Mucosa of rectum (tissue), 2 donors: ENCODE data around the gene APBA2.
"Not testable (repeated sequence)": the region's sequence is repeated elsewhere in the genome, so short reads cannot be mapped to it uniquely, and the experiment has no call there.

Source experiments
- H3K27ac ChIP-seq, 2 donors: one replicate each; pipeline ENCODE4 v1.7.0; 2013; ENCODE audit warnings: inconsistent platforms in 2 of 2, low read depth in 2 of 2, low read length in 2 of 2
- H3K27me3 ChIP-seq, 2 donors: one replicate each; pipeline ENCODE4 v1.7.0; 2013; ENCODE audit warnings: low read length in 2 of 2; ENCODE audit not compliant: control insufficient read depth in 2 of 2, insufficient read depth in 2 of 2
- H3K36me3 ChIP-seq, 2 donors: one replicate each; pipeline ENCODE4 v1.7.0; 2013; ENCODE audit warnings: low read length in 2 of 2; ENCODE audit not compliant: control insufficient read depth in 2 of 2, insufficient read depth in 2 of 2
- H3K4me1 ChIP-seq, 2 donors: one replicate each; pipeline ENCODE4 v1.7.0; 2013; ENCODE audit warnings: low read length in 2 of 2, mild to moderate bottlenecking in 1 of 2; ENCODE audit not compliant: control insufficient read depth in 2 of 2, insufficient read depth in 2 of 2
- H3K4me3 ChIP-seq, 2 donors: one replicate each; pipeline ENCODE4 v1.7.0; 2013; ENCODE audit warnings: low read length in 2 of 2
- H3K9ac ChIP-seq, 2 donors: one replicate each; pipeline ENCODE4 v1.7.0; 2013; ENCODE audit warnings: low read length in 2 of 2, low read depth in 1 of 2, mild to moderate bottlenecking in 1 of 2
- H3K9me3 ChIP-seq, 2 donors: one replicate each; pipeline ENCODE4 v1.7.0; 2013; ENCODE audit warnings: low read length in 2 of 2; ENCODE audit not compliant: control insufficient read depth in 2 of 2
- donor health status: healthy.
- donor health status: Normal muscosa, but diverticular disease.

Gene APBA2

GRCh38 chr15:29018120-29018805 is 132.5 kb downstream of the APBA2 start:
- Histone ChIP-seq H3K4me3 (no peak overlapping the region), H3K36me3 (no peaks in the 10 kb centered on the region), H3K9ac (no peak overlapping the region), H3K4me1 (no peaks in the 10 kb centered on the region), H3K9me3 (no peaks in the 10 kb centered on the region), H3K27me3 (no peaks in the 10 kb centered on the region), H3K27ac (no peak overlapping the region)

- H3K27ac ChIP-seq, result no peak overlapping the region
- H3K4me1 ChIP-seq, result no peaks in the 10 kb centered on the region
- H3K4me3 ChIP-seq, result no peak overlapping the region
- H3K36me3 ChIP-seq, result no peaks in the 10 kb centered on the region
- H3K27me3 ChIP-seq, result no peaks in the 10 kb centered on the region
- no peaks in the 10 kb centered on the region for H3K9me3 ChIP-seq
- H3K9ac ChIP-seq, result no peak overlapping the region
Observed at GRCh38 chr15:29018995-29019976, 133.5 kb downstream of the APBA2 start.

DNA sequence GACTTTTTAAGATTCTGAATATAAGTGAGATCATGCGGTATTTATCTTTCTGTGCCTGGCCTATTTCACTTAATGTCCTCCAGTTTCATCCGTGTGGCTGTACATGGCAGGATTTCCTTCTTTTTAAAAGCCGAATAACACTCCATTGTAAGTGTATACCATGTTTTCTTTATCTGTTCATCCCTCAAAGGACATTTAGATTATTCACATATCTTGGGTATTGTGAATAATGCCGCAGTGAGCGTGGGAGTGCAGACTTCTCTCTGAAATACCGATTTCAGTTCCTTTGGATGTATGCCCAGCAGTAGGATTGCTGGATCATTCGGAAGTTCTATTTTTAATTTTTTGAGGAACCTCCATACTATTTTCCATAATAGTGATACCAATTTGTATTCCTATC is 136.1 kb downstream of the APBA2 start:
- no peak overlapping the region for H3K27ac ChIP-seq
- no peaks in the 10 kb centered on the region for H3K9me3 ChIP-seq
- H3K4me3 ChIP-seq, result no peak overlapping the region
- H3K9ac ChIP-seq, result no peak overlapping the region
- H3K27me3 ChIP-seq, result no peaks in the 10 kb centered on the region
- H3K36me3 ChIP-seq, result no peaks in the 10 kb centered on the region
- H3K4me1 ChIP-seq, result no peaks in the 10 kb centered on the region

- H3K27ac ChIP-seq, result no peak overlapping the region
- H3K4me3 ChIP-seq, result no peak overlapping the region
- no peaks in the 10 kb centered on the region for H3K9me3 ChIP-seq
- no peak overlapping the region for H3K9ac ChIP-seq
- H3K36me3 ChIP-seq, result no peaks in the 10 kb centered on the region
- H3K27me3 ChIP-seq, result no peaks in the 10 kb centered on the region
- H3K4me1 ChIP-seq, result no peaks in the 10 kb centered on the region
Observed at GRCh38 chr15:29024662-29025061, 138.9 kb downstream of the APBA2 start.

DNA sequence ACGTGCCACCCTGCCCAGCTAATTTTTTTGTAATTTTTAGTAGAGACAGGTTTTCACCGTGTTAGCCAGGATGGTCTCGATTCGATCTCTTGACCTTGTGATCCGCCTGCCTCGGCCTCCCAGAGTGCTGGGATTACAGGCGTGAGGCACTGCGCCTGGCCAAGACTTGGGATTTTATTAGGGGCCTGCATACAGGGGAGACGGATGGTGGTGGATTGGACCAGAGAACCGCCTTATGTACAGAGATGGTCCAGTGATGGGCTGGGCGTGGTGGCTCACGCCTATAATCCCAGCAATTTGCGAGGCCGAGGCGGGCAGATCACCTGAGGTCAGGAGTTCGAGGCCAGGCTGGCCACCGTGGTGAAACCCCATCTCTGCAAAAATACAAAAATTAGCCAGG is 139.6 kb downstream of the APBA2 start:
- H3K9ac ChIP-seq, H3K27me3 ChIP-seq, H3K36me3 ChIP-seq, H3K4me3 ChIP-seq, H3K27ac ChIP-seq, H3K4me1 ChIP-seq, H3K9me3 ChIP-seq: not testable (repeated sequence)

GRCh38 chr15:29028158-29028557 is 142.4 kb downstream of the APBA2 start:
- H3K36me3 ChIP-seq, H3K4me1 ChIP-seq, H3K4me3 ChIP-seq, H3K27ac ChIP-seq, H3K27me3 ChIP-seq, H3K9ac ChIP-seq, H3K9me3 ChIP-seq: not testable (repeated sequence)

DNA sequence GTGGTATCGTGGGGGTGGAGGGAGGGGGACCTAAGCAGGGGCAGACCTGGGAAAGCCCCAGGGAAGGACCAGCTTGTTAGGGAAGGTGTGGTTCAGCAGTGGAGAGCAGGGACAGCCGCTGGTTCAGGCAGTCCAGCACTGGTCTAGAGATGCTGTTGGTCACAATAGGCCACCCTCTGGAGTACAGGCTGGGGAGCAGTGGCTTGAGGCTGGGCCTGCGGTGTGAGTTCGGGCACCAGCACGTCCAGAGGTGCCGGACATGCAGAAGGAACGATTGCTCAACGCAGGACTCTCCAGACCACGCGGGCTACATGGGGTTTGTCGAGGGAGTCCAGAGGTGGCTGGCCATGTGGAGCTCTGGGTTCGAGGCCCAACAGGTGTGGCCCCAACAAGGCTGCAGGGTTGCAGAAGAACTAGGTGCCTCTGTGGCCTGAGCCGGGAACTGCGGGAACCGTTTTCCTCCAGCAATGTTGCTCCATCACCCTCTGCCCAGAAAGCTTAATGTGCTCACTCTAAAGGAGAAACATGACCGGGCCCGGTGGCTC is 143.9 kb downstream of the APBA2 start:
- Histone ChIP-seq H3K36me3 (no peaks in the 10 kb centered on the region), H3K4me1 (no peaks in the 10 kb centered on the region), H3K27ac (no peak overlapping the region), H3K9me3 (no peaks in the 10 kb centered on the region), H3K27me3 (no peaks in the 10 kb centered on the region), H3K9ac (no peak overlapping the region), H3K4me3 (no peak overlapping the region)

- no peak overlapping the region for H3K27ac ChIP-seq
- no peaks in the 10 kb centered on the region for H3K27me3 ChIP-seq
- no peaks in the 10 kb centered on the region for H3K4me1 ChIP-seq
- H3K4me3 ChIP-seq, result no peak overlapping the region
- H3K9ac ChIP-seq, result no peak overlapping the region
- H3K36me3 ChIP-seq, result no peaks in the 10 kb centered on the region
- no peaks in the 10 kb centered on the region for H3K9me3 ChIP-seq
Observed at GRCh38 chr15:29031502-29032228, 145.9 kb downstream of the APBA2 start.

DNA sequence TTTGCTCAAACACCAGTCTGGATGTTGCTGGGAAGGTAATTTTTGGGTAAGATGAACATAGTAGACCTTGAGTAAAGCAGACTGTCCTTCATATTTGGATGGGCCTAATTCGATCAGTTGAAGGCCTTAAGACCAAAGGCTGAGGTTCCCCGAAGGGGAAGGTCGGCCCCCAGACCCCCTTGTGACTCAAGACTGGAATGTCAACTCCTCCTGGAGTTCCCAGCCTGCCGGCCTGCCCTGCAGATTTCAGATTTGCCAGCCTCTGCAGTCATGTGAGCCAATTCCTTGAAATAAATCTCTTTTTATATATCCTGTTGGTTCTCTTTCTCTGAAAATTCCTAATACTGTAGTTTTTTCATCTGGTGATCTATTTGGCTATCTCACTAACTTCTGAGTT is 146.5 kb downstream of the APBA2 start:
- Histone ChIP-seq H3K4me3 (no peak overlapping the region), H3K4me1 (no peaks in the 10 kb centered on the region), H3K27ac (no peak overlapping the region)

GRCh38 chr15:29032751-29033150 is 147.0 kb downstream of the APBA2 start:
- H3K27me3 ChIP-seq, result no peaks in the 10 kb centered on the region
- no peaks in the 10 kb centered on the region for H3K4me1 ChIP-seq
- H3K4me3 ChIP-seq, result no peak overlapping the region
- no peak overlapping the region for H3K9ac ChIP-seq
- H3K9me3 ChIP-seq, result no peaks in the 10 kb centered on the region
- no peaks in the 10 kb centered on the region for H3K36me3 ChIP-seq
- no peak overlapping the region for H3K27ac ChIP-seq

More for the DNA sequence above, 146.5 kb downstream of the APBA2 start:
- Histone ChIP-seq H3K27me3 (no peaks in the 10 kb centered on the region), H3K9me3 (no peaks in the 10 kb centered on the region), H3K9ac (no peak overlapping the region), H3K36me3 (no peaks in the 10 kb centered on the region)
